Panc1 (cell line): ENCODE results near the gene TAAR8. TPM values are rescaled to one million over a fixed set of nuclear protein-coding genes. Genes with fewer than 3 reads are reported as not detected.

Experiments
- ATAC-seq: fragments of 200-7000 bp; cut with Tn5 transposase; 2 replicates; pipeline ENCODE4 v1.9.1; 2020; ENCODE audit warnings: mild to moderate bottlenecking, moderate library complexity
- BruUV-seq: library from RNA; stranded (reverse); fragments of 400-500 nt; replicated peaks from 2 replicates; lab custom pipeline; 2021; lab: Mats Ljungman, UMichigan
- CTCF ChIA-PET: fragments of 300-600 bp; sonication (Branson Sonifier 250); formaldehyde crosslinking; loops from one replicate; lab custom pipeline; 2022; ENCODE audit warnings: antibody characterized with exemption; lab: Charles Lee
- POLR2A ChIA-PET: fragments of 300-600 bp; sonication (Branson Sonifier 250); formaldehyde crosslinking; loops from one replicate; lab custom pipeline; 2022; ENCODE audit warnings: antibody characterized with exemption; lab: Charles Lee
- DNase-seq: peaks from one replicate; pipeline ENCODE4 v3.0.0-alpha.2; 2010; ENCODE audit warnings: low read depth, low spot score
- H3K27ac ChIP-seq: 2 replicates; pipeline ENCODE4 v1.5.1; 2011; ENCODE audit warnings: mild to moderate bottlenecking, low read length, inconsistent platforms
- H3K27me3 ChIP-seq: fragments of 200-500 bp; sonication (Bioruptor generic); 2 replicates; pipeline ENCODE4 v1.6.0; 2014; ENCODE audit warnings: low read length, inconsistent platforms; ENCODE audit not compliant: control insufficient read depth, insufficient read depth
- H3K36me3 ChIP-seq: fragments of 200-500 bp; sonication (Bioruptor generic); 2 replicates; pipeline ENCODE4 v1.5.1; 2014; ENCODE audit warnings: inconsistent platforms, mild to moderate bottlenecking, low read length, moderate library complexity; ENCODE audit not compliant: control insufficient read depth, insufficient read depth
- H3K4me1 ChIP-seq: 2 replicates; pipeline ENCODE4 v1.5.1; 2011; ENCODE audit warnings: inconsistent platforms, mild to moderate bottlenecking, low read length, moderate library complexity; ENCODE audit not compliant: control insufficient read depth, insufficient read depth
- H3K4me3 ChIP-seq, 2 experiments: 2 replicates each; pipeline ENCODE4 v1.5.1; 2011 to 2012; ENCODE audit warnings: low read depth in 2 of 2, low read length in 2 of 2, mild to moderate bottlenecking in 2 of 2, inconsistent platforms in 1 of 2, moderate library complexity in 1 of 2
- H3K9me3 ChIP-seq: fragments of 200-500 bp; sonication (Bioruptor generic); 2 replicates; pipeline ENCODE4 v1.5.1; 2014; ENCODE audit warnings: low read depth, mild to moderate bottlenecking, inconsistent platforms, low read length, moderate library complexity; ENCODE audit not compliant: control insufficient read depth, insufficient read depth
- POLR2AphosphoS5 ChIP-seq: IDR thresholded peaks from 2 replicates; pipeline ENCODE4 v1.6.1; 2012; ENCODE audit warnings: mild to moderate bottlenecking, low read depth, low read length, moderate library complexity
- REST ChIP-seq, 2 experiments: IDR thresholded peaks; 2 replicates each; pipeline ENCODE4 v1.6.1; 2011 to 2012; ENCODE audit warnings: low read depth in 2 of 2, control low read depth in 1 of 2, low read length in 1 of 2, mild to moderate bottlenecking in 1 of 2, moderate library complexity in 1 of 2; ENCODE audit not compliant: insufficient read depth in 1 of 2
- SIN3A ChIP-seq: IDR thresholded peaks from 2 replicates; pipeline ENCODE4 v1.6.1; 2012; ENCODE audit warnings: low read depth, mild to moderate bottlenecking, low read length, moderate library complexity, borderline replicate concordance; ENCODE audit not compliant: insufficient read depth
- TCF7L2 ChIP-seq: IDR thresholded peaks from 2 replicates; pipeline ENCODE4 v1.6.1; 2011; ENCODE audit warnings: mild to moderate bottlenecking, low read depth, low read length, inconsistent platforms
- in situ Hi-C: cut with HindIII; loops from 2 replicates; pipeline ENCODE4 v1.10.0; 2016; ENCODE audit warnings: low sequenced_read_pairs, low pct_unique_long_range_greater_than_20kb
- intact Hi-C: fragments of 100-400 bp; cut with micrococcal nuclease; formaldehyde crosslinking; loops from one replicate; pipeline ENCODE4 v1.10.0; 2022; ENCODE audit not compliant: unreplicated experiment
- total RNA-seq: library from RNA; stranded (reverse); gene quantifications from one replicate; pipeline ENCODE4 v1.2.1, GENCODE V29; 2021; ENCODE audit not compliant: unreplicated experiment
- TF ChIP-seq, protein P1 (sequence below): fragments of 450-650 bp; IDR thresholded peaks from 2 replicates; pipeline ENCODE4 v1.5.1; 2017; ENCODE audit warnings: mild to moderate bottlenecking

Gene TAAR8
- total RNA-seq, 1 experiment from 2014 or later = not detected

- CTCF ChIA-PET = no interaction called here
- POLR2A ChIA-PET = no interaction called here
- no peaks in the 10 kb centered on the region for H3K4me1 ChIP-seq
- no TSS peak for BruUV-seq
- H3K27ac ChIP-seq = no peak overlapping the region
- H3K27me3 ChIP-seq = peaks cover 13% of the 10 kb centered on the region
- no peak for DNase-seq
- ATAC-seq = no peak
- H3K4me3 ChIP-seq = no peak overlapping the region
- H3K36me3 ChIP-seq = no peaks in the 10 kb centered on the region
- no peaks in the 10 kb centered on the region for H3K9me3 ChIP-seq
- in situ Hi-C loops (no loop called here), intact Hi-C loops (no loop called here)
- no peak for TF ChIP-seq TCF7L2
- TF ChIP-seq, protein P1, sequence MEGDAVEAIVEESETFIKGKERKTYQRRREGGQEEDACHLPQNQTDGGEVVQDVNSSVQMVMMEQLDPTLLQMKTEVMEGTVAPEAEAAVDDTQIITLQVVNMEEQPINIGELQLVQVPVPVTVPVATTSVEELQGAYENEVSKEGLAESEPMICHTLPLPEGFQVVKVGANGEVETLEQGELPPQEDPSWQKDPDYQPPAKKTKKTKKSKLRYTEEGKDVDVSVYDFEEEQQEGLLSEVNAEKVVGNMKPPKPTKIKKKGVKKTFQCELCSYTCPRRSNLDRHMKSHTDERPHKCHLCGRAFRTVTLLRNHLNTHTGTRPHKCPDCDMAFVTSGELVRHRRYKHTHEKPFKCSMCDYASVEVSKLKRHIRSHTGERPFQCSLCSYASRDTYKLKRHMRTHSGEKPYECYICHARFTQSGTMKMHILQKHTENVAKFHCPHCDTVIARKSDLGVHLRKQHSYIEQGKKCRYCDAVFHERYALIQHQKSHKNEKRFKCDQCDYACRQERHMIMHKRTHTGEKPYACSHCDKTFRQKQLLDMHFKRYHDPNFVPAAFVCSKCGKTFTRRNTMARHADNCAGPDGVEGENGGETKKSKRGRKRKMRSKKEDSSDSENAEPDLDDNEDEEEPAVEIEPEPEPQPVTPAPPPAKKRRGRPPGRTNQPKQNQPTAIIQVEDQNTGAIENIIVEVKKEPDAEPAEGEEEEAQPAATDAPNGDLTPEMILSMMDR = no peak
- TF ChIP-seq POLR2AphosphoS5 = no peak
- no peak for TF ChIP-seq REST (IDR thresholded peaks at IDR 0.05; ENCODE audit: insufficient read depth in 1 of 2, low read depth in 2 of 2, low read length in 1 of 2)
- no peak for TF ChIP-seq SIN3A
Measured at GRCh38 chr6:132544826-132545225, 7.6 kb upstream of the TAAR8 start.

- ATAC-seq (no peak), DNase-seq (no peak)
- BruUV-seq = no TSS peak
- TF ChIP-seq REST (IDR thresholded peaks at IDR 0.05; ENCODE audit: insufficient read depth in 1 of 2, low read depth in 2 of 2, low read length in 1 of 2) = no peak
- no peak for TF ChIP-seq POLR2AphosphoS5
- no peak for TF ChIP-seq TCF7L2
- TF ChIP-seq, protein P1 = no peak
- no peak for TF ChIP-seq SIN3A
- POLR2A ChIA-PET = no interaction called here
- H3K4me3 ChIP-seq = no peak overlapping the region
- H3K4me1 ChIP-seq = no peaks in the 10 kb centered on the region
- intact Hi-C loops = no loop called here
- H3K36me3 ChIP-seq = no peaks in the 10 kb centered on the region
- in situ Hi-C loops = no loop called here
- H3K27me3 ChIP-seq = no peaks in the 10 kb centered on the region; the same call in none of the 2 replicates
- no peak overlapping the region for H3K27ac ChIP-seq
- no peaks in the 10 kb centered on the region for H3K9me3 ChIP-seq
- CTCF ChIA-PET = no interaction called here
Measured at GRCh38 chr6:132548746-132549463, 3.6 kb upstream of the TAAR8 start.
